Nucleus accumbens (tissue), 56 donors: ENCODE data around the gene BRF1.
A peak's percentile ranks its signal among the peaks of the same experiment; 100 is the strongest.
"Not testable (repeated sequence)": the region's sequence is repeated elsewhere in the genome, so short reads cannot be mapped to it uniquely, and the experiment has no call there.

ENCODE experiments used
- DNase-seq, 56 donors: peaks; one replicate each; lab custom pipeline; 2025; lab: John Stamatoyannopoulos, UW

The BRF1 gene

DNA sequence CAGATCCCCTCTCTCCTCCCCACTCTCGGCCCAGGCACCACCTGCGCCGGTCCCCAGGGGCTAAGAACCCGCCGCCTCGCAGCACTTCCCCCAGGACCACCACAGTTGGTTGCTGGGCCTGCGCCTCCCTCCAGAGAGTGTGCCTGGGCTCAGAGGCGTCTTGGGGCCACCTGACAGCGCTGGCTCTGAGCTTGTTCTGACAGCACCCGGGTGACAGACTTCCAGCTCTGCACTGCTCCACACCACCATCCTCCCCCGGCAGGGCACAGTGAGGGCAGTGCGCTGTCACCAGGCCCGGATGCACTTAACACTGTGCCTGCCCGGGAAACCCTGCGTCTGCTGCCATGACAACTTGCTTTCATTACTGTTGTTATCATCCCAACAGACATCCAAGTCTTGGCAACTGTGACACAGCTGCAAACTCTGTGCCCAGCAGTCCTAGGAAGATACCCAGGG is 6.6 kb downstream of the BRF1 start:
- DNase-seq, result peak in 36 of 56 donors; percentile 18 to 75 (median 46)

DNA sequence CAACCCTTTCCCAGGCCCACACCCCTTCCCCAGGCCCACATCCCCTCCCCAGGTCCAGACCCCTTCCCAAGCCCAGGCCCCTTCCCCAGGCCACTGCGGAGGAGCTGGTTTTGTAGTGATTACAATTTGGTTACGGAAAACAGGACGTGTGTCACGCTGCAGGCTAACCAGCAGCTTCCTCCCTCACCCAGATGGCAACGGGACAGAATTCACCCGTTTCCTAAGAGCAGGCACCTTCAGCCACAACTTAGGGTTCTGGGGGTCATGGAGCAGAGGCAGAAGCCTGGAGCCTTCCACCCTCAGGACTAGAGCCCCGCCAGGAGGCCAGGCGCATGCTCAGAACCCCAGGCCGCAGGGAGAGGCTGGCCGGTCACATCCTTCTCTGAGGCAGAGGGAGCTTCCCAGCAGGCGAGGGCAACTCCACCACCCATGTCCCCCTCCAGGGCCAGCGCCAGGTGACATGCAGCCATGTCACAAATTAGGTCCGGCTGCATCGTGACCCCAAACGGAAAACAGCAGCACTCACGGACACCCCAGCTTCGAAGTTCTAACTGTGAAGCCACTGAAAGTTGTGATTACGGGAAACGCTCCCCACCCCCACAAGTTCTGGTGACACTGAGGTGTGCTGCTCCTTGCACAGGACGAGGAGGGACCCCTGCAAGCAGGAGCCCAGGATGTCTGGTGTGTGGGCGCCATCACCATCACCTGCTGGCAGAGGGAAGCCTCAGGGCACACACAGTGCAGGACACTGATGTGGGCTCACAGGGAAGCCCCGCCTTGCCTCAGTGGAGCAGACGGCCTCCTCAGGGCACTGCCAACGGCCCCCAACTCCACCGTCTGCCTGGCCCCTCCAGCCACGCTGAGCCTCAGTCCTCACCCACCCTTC is 7.7 kb downstream of the BRF1 start:
- no peak for DNase-seq

DNA sequence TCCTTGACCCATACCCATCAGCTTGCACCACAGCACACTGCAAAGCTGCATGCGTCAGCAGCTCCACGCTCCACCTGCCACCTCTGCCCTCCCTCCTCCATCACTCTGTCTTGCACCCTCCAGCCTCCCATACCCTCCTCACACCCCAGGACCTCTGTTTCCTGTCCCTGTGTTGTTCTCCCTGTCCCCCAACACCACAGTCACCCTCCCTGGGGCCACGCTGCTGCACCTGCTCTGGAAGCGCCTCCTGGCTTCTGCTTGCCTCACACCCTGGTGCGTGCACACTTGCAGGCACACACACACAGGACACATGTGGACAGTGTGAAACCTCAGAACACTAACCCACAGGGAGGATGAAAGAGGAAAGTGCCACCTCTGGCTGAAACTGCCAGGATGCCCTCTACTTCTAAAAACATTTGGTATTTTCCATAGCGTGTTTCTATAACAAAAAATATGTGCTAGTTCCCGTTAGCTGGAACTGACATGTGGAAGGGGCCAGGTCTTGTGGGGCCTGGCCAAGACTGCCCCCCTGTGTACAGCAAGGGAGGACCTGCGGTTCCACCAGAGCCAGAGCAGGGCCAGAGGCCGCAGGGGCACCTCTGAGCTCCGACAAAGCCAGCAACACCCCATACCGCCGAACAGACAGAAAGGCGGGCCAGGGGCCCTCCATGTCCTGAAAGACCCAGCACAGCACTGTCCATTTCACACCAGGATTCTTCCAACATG is 10.0 kb downstream of the BRF1 start:
- no peak for DNase-seq

DNA sequence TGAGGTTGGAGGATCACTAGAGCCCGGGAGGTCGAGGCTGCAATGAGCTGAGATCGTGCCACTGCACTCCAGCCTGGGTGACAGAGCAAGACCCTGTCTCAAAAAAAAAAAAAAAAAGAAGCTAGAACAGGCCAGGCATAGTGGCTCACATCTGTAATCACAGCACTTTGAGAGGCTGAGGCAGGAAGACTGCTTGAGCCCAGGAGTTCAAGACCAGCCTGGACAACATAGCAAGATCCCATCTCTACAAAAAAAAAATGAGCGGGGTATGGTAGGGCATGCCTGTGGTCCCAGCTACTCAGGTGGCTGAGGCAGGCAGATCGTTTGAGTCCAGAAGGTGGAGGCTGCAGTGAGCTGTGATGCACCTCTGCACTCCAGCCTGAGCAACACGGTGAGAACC is 11.9 kb downstream of the BRF1 start:
- not testable (repeated sequence) for DNase-seq

DNA sequence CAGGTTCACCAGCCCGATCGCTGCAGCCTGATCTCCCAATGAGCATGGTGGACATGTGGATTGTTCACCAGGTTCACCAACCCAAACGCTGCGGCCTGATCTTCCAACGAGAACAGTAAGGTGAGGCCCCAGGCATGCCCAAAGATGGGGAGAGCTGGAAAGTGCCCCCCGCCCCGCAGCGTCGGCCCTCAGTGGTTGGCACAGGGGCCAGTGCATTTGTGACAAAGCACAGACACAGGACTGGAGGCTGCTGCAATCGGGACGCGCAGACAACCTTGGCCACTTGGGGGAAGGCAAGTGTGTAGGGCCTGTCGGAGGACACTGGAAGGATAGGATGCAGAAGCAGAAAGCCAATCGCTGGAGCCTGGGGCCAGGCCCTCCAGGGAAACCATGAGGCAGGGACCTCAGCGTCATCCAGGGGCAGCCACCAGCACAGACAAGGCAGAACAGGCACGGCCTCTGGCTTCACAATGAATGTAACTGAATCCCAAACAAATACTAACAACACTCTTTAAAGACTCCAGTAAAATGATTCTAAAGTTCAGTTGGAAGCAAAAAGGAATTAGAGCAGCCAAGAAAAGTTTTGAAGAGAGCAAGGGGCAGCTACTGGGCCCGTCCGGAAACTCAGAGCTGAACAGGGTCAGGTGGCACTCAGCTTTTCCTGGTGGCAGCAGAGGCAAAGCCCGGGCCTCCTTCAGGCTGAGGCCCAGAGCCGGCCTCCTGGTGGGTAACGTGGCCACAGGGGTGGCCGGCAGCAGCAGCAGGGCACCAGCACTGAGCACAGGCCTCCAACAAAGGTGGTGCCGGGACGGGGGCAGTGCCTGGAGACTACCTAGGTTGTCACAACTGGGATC is 13.3 kb downstream of the BRF1 start:
- no peak for DNase-seq

DNA sequence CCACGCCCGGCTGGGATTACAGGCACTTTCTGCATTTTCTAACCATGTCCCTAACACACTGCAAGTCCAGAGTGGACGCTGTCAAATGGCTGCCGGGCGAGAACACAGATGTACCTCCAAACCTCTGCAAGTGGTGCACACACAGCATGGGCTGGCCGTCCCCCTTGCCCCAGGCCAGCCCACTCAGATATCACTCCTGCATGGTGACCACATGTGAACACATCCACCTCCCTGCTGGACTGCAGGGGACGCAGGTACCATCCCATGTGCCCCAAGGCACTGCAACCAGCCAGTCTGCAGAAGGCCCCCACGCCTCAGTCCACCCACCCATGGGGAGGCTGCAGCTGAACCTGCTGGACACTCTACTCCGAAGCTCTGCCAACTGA is 14.0 kb downstream of the BRF1 start:
- DNase-seq, result no peak

DNA sequence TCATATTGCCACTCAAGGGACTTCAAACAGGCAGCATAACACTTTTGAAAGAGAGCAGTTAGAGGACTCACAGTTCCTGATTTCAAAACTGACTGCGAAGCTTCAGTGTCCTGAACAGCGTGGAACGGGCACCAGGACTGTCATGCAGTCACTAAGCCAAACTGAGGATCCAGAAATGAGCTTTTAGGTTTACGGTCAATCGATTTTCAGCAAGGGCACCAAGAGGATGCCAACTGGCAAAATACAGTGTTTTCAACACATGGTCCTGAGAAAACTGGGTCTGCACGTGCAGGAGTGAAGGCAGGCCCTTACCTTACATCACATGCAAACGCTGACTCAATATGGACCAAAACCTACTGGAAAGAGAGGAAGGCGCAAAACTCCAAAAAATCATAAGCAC is 15.6 kb downstream of the BRF1 start:
- no peak for DNase-seq

DNA sequence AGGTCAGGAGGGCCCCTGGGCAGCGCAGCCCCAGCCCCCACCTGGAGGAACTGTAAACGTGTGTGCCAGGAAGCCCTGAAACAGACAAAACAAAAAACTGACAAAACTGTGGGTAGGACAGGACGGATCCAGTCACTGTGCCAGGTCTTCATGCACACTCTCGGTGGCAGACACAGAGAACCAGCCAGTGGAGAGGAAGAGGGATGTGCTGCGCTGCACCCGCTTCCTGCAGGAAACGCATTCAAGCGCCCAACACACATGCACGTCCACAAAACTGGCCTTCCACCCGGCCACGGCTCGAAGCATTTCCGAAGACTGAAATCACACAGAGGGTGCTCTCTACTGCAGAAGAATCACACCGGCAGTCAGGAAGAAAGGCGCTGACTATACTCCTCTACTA is 16.9 kb downstream of the BRF1 start:
- DNase-seq, result no peak

DNA sequence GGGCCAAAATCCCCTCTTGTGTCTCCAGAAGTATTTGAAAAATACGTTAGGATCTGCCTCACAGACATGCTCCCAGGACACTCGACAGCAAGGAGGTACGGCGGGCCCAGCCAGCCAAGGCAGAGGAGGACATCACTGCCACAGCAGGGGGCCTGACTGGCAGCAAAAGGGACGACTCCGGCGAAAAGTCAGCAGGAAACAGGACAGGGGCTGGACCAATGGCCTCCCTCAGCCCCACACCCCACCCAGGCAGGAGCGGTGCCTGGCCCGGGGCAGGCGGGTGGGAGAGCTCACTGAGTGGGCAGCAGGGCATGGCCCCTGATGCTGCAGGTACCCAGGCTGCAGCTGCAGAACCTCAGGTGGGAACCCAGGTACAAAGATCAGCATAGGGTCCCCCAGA is 17.8 kb downstream of the BRF1 start:
- no peak for DNase-seq

DNA sequence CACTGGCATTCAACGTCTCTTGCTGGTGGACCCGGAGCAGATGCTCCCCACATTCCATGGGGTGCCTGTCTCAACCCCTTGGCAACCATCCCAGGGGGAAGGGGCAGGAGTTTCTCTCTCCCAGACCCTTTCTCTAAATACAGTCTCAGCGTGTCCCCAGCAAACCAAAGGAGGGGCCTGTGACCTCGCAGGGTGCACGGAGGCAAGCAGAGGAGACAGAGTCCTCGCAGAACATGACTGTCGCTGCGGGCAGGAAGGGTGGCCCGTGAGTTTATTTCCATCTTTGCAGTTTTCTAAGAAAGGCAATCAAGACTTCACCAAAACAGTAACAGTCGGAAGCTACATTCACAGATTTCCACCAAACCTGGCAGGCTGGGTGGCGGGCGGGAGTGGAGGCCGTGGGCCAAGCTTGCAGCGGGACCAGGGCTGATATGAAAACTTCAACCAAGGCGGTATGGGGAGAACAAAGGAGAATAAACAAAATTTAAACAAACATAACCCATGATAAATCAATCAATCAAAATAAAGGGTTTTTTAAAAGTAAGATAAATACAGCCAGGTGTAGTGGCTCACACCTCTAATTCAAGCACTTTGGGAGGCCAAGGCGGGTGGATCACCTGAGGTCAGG is 18.6 kb downstream of the BRF1 start:
- no peak for DNase-seq

DNA sequence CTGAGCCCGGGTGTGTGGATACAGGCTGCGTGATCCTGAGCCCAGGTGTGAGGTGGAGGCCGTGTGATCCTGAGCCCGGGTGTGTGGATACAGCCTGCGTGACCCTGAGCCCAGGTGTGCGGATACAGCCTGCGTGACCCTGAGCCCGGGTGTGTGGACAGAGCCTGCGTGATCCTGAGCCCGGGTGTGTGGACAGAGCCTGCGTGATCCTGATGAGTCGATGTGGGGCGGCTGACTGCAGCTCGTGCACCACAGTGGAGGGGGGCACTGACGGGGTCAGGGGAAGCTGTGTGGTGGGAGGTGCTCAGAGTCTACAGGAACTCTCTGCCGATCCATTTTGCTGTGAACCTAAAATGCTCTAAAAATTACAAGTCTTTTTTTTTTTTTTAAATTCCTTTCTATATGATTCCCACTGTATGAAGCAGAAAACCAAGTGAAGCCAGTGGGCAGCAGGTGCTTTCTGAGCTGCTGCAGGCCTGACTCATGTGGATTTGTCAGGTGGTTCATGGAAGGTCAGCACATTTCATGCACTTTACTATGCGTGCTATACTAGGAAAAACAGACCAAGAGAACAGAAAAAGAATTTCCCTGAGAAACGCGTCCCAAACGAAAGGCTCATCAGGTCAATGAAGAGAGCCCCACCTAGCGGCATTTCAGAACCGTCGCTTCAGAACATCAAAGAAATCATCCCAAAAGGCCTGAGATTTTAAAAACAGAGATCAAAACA is 19.3 kb downstream of the BRF1 start:
- peak in 13 of 56 donors; percentile 4 to 46 (median 25) for DNase-seq

DNA sequence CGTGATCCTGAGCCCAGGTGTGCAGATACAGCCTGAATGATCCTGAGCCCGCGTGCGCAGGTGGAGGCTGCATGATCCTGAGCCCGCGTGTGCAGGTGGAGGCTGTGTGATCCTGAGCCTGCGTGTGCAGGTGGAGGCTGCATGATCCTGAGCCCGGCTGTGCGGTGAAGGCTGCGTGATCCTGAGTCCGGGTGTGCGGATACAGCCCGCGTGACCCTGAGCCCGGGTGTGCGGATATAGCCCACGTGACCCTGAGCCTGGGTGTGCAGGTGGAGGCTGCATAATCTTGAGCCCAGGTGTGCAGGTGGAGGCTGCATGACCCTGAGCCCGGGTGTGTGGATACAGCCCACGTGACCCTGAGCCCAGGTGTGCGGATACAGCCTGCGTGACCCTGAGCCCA is 20.3 kb downstream of the BRF1 start:
- DNase-seq, result no peak

DNA sequence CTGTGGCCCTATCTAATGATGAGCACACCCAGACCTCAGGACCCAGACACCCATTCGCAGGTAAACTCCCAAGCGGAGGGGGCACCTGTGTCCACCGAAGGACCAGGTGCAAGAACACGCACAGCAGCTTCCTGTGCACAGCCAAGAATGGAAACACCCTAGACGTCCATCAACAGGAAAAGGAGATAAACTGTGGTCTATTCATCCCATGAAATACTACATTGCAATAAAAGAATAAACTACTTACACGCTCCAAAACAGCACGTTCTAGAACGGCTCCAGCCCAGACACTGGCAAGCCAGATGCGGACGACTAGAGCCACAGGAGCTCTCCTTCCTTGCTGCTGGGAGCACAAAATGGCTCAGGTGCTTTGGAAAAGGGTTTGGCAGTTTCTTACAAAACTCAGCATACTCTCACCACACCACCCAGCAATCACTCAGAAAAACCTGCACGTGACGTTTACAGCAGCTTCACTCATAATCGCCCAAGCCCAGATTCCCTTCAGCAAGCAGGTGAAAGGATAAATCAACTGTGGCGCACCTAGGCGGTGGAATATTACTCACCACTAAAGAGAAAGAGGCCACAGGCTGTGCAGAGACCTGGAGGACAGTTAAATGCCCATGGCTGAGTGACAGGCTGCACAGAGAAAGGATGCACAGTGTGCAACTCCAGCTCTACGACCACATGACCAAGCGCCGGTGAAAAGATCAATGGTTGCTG is 21.0 kb downstream of the BRF1 start:
- no peak for DNase-seq

DNA sequence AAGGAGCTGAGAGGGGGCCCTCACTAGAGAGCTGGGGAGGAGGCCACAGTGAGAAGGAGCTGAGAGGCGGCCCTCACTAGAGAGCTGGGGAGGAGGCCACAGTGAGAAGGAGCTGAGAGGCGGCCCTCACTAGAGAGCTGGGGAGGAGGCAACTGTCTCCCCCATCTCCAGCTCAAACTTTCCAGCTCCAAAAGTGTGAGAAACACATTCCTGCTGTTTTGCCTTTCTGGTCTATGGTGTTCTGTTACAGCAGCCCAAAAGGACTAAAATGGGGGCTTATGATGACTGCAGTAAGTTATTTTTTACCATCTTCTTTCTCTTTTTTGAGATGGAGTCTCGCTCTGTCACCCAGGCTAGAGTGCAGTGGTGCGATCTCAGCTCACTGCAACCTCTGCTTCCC is 23.4 kb downstream of the BRF1 start:
- not testable (repeated sequence) for DNase-seq

DNA sequence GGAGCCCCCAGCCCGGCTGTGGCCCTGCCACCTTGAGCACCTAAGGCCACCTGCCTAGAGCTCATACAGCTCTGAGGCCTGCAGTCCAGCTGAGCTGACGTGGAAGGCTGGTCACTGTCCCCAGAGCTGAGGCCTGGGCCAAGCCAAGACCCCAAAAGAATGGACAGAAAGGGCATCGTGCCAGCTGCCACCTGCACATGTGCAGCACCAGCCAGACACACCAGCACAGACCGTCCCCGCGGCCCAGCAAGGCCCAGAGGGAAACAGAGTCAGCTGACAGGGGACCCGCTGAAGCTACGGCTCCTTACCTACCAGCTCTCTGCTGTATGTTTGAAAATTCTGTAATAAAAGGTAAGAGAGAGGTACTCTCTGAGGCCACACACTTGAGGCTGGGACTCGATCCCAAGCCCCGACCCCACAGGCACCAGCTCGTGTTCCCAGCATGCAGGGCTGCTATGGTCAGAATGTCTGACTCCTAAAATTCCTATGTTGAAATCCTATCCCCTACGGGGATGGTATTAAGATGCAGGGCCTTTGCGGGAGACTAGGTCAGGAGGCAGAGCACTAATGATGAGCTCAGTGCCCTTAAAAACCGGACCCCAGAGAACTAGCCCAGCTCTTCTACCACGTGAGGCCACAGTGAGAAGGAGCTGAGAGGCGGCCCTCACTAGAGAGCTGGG is 25.4 kb downstream of the BRF1 start:
- no peak for DNase-seq

DNA sequence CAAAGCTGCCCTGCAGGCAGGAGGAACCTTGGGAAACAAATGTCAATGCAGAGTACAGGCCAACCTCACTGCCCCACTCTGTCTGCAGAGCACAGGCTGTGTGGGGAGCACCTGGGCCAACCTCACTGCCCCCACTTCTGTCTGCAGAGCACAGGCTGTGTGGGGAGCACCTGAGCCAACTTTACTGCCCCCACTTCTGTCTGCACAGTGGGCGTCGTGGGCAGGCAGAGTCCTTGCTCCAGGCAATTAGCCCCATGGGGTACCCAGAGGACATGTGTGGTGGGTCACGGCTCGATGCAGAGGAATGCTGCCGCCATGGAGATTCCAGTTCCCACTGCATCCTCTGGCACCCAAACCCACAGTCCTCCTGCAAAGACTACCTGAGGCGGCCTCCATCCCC is 26.2 kb downstream of the BRF1 start:
- DNase-seq, result no peak

DNA sequence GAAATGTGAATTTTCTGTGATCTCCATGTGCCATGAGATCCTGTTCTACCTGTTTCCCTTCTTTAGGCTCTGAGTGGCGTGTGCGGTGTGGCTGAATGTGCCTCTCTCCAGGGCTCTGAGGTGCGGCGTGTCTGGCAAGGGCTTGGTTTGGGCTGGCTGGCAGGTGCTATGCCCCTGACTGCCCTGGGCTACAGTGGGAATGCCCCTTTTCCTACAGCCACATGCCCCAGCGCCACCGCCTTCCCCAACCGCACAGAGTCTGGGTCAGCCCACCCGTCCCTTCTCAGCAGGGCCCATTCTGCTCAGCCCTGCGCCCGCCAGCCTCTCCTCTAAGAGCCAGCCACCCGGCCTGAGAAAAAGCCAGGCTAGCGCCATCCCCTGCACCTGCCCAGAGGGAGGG is 27.7 kb downstream of the BRF1 start:
- no peak for DNase-seq

DNA sequence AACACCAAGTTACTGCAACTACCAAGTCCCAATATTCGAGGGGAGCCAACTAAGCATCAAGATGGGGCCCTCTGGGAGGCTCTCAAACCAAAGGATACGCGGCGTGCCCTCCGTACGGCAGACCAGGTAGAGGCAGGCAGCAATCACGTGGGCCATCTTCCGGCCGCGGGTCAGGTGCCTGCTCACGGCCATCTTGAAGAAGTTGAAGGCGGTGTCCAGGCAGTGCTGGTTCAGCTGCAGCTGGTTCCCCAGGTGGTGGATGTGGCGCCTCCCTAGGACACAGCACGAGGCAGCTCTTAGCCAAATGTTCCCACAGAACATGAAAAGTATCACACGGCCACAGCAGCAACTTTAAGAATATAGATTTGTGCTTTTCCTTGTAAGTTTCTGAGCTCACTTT is 28.2 kb downstream of the BRF1 start:
- no peak for DNase-seq
